Panc1 (cell line): ENCODE results near the gene CRNKL1.

ENCODE experiments used
- CTCF ChIP-seq: fragments of 450-650 bp; IDR thresholded peaks from 2 replicates; pipeline ENCODE4 v1.5.1; 2017; ENCODE audit warnings: mild to moderate bottlenecking
- POLR2AphosphoS5 ChIP-seq: IDR thresholded peaks from 2 replicates; pipeline ENCODE4 v1.6.1; 2012; ENCODE audit warnings: mild to moderate bottlenecking, low read depth, low read length, moderate library complexity
- SIN3A ChIP-seq: IDR thresholded peaks from 2 replicates; pipeline ENCODE4 v1.6.1; 2012; ENCODE audit warnings: low read depth, mild to moderate bottlenecking, low read length, moderate library complexity, borderline replicate concordance; ENCODE audit not compliant: insufficient read depth
- TCF7L2 ChIP-seq: IDR thresholded peaks from 2 replicates; pipeline ENCODE4 v1.6.1; 2011; ENCODE audit warnings: mild to moderate bottlenecking, low read depth, low read length, inconsistent platforms
- TF ChIP-seq, protein P1 (sequence below), 2 experiments: IDR thresholded peaks; 2 replicates each; pipeline ENCODE4 v1.6.1; 2011 to 2012; ENCODE audit warnings: low read depth in 2 of 2, control low read depth in 1 of 2, low read length in 1 of 2, mild to moderate bottlenecking in 1 of 2, moderate library complexity in 1 of 2; ENCODE audit not compliant: insufficient read depth in 1 of 2

DNA sequence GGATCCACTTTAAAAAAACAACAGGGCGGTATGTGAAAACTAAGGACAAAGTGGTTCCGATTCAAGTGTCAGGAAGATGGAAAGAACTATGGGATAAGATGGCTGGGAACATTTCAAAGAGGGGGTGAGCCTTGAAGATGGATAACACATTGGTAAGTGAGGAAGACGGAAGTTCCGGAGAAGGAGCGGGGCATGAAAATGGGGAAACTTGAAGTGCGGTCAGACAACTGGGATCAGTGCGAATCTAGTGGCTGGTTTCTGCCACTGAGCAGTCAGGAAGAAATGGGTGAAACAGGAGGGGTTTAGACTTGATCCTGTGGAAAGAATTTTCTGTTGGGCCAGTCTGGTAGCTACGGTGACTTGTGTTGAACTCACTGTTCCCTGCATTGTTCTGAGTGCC, 33.9 kb downstream of the CRNKL1 start:
- no peak for TF ChIP-seq CTCF
- no peak for TF ChIP-seq POLR2AphosphoS5
- TF ChIP-seq SIN3A, result no peak
- TF ChIP-seq, protein P1, sequence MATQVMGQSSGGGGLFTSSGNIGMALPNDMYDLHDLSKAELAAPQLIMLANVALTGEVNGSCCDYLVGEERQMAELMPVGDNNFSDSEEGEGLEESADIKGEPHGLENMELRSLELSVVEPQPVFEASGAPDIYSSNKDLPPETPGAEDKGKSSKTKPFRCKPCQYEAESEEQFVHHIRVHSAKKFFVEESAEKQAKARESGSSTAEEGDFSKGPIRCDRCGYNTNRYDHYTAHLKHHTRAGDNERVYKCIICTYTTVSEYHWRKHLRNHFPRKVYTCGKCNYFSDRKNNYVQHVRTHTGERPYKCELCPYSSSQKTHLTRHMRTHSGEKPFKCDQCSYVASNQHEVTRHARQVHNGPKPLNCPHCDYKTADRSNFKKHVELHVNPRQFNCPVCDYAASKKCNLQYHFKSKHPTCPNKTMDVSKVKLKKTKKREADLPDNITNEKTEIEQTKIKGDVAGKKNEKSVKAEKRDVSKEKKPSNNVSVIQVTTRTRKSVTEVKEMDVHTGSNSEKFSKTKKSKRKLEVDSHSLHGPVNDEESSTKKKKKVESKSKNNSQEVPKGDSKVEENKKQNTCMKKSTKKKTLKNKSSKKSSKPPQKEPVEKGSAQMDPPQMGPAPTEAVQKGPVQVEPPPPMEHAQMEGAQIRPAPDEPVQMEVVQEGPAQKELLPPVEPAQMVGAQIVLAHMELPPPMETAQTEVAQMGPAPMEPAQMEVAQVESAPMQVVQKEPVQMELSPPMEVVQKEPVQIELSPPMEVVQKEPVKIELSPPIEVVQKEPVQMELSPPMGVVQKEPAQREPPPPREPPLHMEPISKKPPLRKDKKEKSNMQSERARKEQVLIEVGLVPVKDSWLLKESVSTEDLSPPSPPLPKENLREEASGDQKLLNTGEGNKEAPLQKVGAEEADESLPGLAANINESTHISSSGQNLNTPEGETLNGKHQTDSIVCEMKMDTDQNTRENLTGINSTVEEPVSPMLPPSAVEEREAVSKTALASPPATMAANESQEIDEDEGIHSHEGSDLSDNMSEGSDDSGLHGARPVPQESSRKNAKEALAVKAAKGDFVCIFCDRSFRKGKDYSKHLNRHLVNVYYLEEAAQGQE (IDR thresholded peaks at IDR 0.05; ENCODE audit: insufficient read depth in 1 of 2, low read depth in 2 of 2, low read length in 1 of 2), result no peak
- TF ChIP-seq TCF7L2, result no peak
